ENCODE data around the gene CERKL.
"Not testable (repeated sequence)": the region's sequence is repeated elsewhere in the genome, so short reads cannot be mapped to it uniquely, and the experiment has no call there.

Gene CERKL

GRCh38 chr2:181656450-181657291, at the start of gene CERKL:
CERKL (minus strand) TSS chr2:181657105; CDS start chr2:181657006, 99 bp downstream.
- peak; percentile 18 for DNase-seq

GRCh38 chr2:181702519-181702918, 45.6 kb upstream of the CERKL start:
- DNase-seq: not testable (repeated sequence)

- no peak for DNase-seq
Measured at GRCh38 chr2:181698223-181698622, 41.3 kb upstream of the CERKL start.

- no peak for DNase-seq
Measured at GRCh38 chr2:181697571-181697970, 40.7 kb upstream of the CERKL start.

GRCh38 chr2:181697126-181697525, 40.2 kb upstream of the CERKL start:
- no peak for DNase-seq

- no peak for DNase-seq
Measured at GRCh38 chr2:181694271-181694670, 37.4 kb upstream of the CERKL start.

- no peak for DNase-seq
Measured at GRCh38 chr2:181690860-181691259, 34.0 kb upstream of the CERKL start.

GRCh38 chr2:181686576-181687185, 29.8 kb upstream of the CERKL start:
- DNase-seq: no peak

- DNase-seq: no peak
Measured at GRCh38 chr2:181685150-181685688, 28.3 kb upstream of the CERKL start.

- DNase-seq: no peak
Measured at GRCh38 chr2:181684454-181685149, 27.7 kb upstream of the CERKL start.

GRCh38 chr2:181683518-181684453, 26.9 kb upstream of the CERKL start:
- DNase-seq: no peak

GRCh38 chr2:181682795-181683517, 26.1 kb upstream of the CERKL start:
- no peak for DNase-seq

- no peak for DNase-seq
Measured at GRCh38 chr2:181682026-181682789, 25.3 kb upstream of the CERKL start.

- DNase-seq: no peak
Measured at GRCh38 chr2:181680937-181681811, 24.3 kb upstream of the CERKL start.

- DNase-seq: no peak
Measured at GRCh38 chr2:181680055-181680936, 23.4 kb upstream of the CERKL start, which contains the start of gene NEUROD1. NEUROD1 (minus strand) TSS chr2:181680517; CDS start chr2:181678860, 1,657 bp downstream.

- DNase-seq: no peak
Measured at GRCh38 chr2:181679544-181679979, 22.7 kb upstream of the CERKL start.

- DNase-seq: no peak
Measured at GRCh38 chr2:181678861-181679543, 22.1 kb upstream of the CERKL start.
